ENCODE data around the gene TMEM200A.

DNA sequence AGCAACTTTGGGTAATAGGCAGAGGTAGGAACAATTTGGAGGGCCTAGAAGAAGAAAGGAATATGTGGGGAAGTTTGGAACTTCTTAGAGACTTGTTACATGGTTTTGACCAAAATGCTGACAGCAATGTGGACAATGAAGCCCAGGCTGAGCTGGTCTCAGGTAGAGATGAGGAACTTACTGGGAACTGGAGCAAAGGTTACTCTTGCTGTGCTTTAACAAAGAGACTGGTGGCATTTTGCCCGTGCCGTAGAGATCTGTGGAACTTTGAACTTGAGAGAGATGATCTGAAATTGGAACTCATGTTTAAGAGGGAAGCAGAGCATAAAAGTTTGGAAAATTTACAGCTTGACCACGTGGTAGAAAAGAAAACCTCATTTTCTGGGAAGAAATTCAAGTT is 28.3 kb upstream of the TMEM200A start:
- no peak for TF ChIP-seq POLR2A (IDR thresholded peaks at IDR 0.05)
- TF ChIP-seq, protein P1, sequence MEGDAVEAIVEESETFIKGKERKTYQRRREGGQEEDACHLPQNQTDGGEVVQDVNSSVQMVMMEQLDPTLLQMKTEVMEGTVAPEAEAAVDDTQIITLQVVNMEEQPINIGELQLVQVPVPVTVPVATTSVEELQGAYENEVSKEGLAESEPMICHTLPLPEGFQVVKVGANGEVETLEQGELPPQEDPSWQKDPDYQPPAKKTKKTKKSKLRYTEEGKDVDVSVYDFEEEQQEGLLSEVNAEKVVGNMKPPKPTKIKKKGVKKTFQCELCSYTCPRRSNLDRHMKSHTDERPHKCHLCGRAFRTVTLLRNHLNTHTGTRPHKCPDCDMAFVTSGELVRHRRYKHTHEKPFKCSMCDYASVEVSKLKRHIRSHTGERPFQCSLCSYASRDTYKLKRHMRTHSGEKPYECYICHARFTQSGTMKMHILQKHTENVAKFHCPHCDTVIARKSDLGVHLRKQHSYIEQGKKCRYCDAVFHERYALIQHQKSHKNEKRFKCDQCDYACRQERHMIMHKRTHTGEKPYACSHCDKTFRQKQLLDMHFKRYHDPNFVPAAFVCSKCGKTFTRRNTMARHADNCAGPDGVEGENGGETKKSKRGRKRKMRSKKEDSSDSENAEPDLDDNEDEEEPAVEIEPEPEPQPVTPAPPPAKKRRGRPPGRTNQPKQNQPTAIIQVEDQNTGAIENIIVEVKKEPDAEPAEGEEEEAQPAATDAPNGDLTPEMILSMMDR (IDR thresholded peaks at IDR 0.05): no peak
- TF ChIP-seq POLR2AphosphoS5 (IDR thresholded peaks at IDR 0.05): no peak
- TF ChIP-seq EP300 (IDR thresholded peaks at IDR 0.05): no peak
